HL-60 (cell line): ENCODE results near the gene UBA6.

Experiments used
- DNase-seq, 2 experiments: peaks; one replicate each; pipeline ENCODE4 v3.0.0-alpha.2; 2010 to 2020; ENCODE audit warnings: low read depth in 1 of 2, low spot score in 1 of 2
- H3K27ac ChIP-seq: fragments of 250-450 bp; sonication (Bioruptor Pico); replicated peaks from 2 replicates; pipeline ENCODE4 v1.5.1; 2020; ENCODE audit warnings: mild to moderate bottlenecking, moderate library complexity
- H3K27me3 ChIP-seq: fragments of 250-450 bp; sonication (Bioruptor Pico); 2 replicates; pipeline ENCODE4 v1.5.1; 2021; ENCODE audit warnings: mild to moderate bottlenecking, moderate library complexity; ENCODE audit not compliant: insufficient read depth, poor library complexity, severe bottlenecking
- H3K4me3 ChIP-seq: replicated peaks from 2 replicates; pipeline ENCODE4 v1.5.1; 2011; ENCODE audit warnings: mild to moderate bottlenecking, control low read depth, low read length; ENCODE audit not compliant: insufficient read depth
- CTCF ChIP-seq: IDR thresholded peaks from one replicate; pipeline ENCODE4 v1.5.1; 2011; ENCODE audit warnings: low read length, control low read depth, inconsistent platforms; ENCODE audit not compliant: insufficient read depth
- GABPA ChIP-seq: IDR thresholded peaks from 2 replicates; pipeline ENCODE4 v1.6.1; 2012; ENCODE audit warnings: low read depth
- POLR2AphosphoS5 ChIP-seq: IDR thresholded peaks from 2 replicates; pipeline ENCODE4 v1.6.1; 2012; ENCODE audit warnings: low read depth
- SPI1 ChIP-seq: IDR thresholded peaks from 2 replicates; pipeline ENCODE4 v1.6.1; 2012; ENCODE audit warnings: low read depth, mild to moderate bottlenecking, borderline replicate concordance
- TF ChIP-seq, protein P1 (sequence below): IDR thresholded peaks from 2 replicates; pipeline ENCODE4 v1.6.1; 2012; ENCODE audit warnings: low read depth; ENCODE audit not compliant: insufficient replicate concordance

Gene UBA6

DNA sequence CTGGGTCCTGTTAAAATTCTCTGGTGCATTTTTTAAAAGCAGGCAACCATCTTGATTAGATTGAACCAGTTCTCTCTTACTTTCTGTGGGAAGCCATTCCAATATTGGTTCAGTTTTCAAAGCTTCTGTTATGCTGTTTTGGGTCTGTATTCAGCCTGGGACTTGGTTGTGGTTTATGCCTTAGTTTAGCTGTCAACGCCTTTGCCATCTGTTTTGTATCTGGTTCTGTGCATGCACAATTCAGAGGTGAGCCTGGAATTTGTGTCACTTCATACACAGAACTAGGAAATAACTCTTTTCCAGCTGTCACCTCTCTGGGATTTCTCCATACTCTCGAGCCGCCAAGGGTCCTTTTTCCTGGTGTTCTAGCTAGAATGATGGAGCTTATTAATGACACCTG, 96.2 kb downstream of the UBA6 start:
- TF ChIP-seq POLR2AphosphoS5 (no peak), CTCF (no peak), GABPA (no peak), SPI1 (no peak)
- TF ChIP-seq, protein P1, sequence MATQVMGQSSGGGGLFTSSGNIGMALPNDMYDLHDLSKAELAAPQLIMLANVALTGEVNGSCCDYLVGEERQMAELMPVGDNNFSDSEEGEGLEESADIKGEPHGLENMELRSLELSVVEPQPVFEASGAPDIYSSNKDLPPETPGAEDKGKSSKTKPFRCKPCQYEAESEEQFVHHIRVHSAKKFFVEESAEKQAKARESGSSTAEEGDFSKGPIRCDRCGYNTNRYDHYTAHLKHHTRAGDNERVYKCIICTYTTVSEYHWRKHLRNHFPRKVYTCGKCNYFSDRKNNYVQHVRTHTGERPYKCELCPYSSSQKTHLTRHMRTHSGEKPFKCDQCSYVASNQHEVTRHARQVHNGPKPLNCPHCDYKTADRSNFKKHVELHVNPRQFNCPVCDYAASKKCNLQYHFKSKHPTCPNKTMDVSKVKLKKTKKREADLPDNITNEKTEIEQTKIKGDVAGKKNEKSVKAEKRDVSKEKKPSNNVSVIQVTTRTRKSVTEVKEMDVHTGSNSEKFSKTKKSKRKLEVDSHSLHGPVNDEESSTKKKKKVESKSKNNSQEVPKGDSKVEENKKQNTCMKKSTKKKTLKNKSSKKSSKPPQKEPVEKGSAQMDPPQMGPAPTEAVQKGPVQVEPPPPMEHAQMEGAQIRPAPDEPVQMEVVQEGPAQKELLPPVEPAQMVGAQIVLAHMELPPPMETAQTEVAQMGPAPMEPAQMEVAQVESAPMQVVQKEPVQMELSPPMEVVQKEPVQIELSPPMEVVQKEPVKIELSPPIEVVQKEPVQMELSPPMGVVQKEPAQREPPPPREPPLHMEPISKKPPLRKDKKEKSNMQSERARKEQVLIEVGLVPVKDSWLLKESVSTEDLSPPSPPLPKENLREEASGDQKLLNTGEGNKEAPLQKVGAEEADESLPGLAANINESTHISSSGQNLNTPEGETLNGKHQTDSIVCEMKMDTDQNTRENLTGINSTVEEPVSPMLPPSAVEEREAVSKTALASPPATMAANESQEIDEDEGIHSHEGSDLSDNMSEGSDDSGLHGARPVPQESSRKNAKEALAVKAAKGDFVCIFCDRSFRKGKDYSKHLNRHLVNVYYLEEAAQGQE = no peak
- no peak overlapping the region for H3K27ac ChIP-seq
- DNase-seq = no peak

GRCh38 chr4:67604029-67604381, 97.0 kb downstream of the UBA6 start:
- no peak overlapping the region for H3K4me3 ChIP-seq
- TF ChIP-seq CTCF (no peak), GABPA (no peak), POLR2AphosphoS5 (no peak), SPI1 (no peak)
- TF ChIP-seq, protein P1 = no peak

More for the DNA sequence above, 96.2 kb downstream of the UBA6 start:
- no peaks in the 10 kb centered on the region for H3K27me3 ChIP-seq
- H3K4me3 ChIP-seq = no peak overlapping the region

GRCh38 chr4:67603310-67604028, 97.5 kb downstream of the UBA6 start:
- Histone ChIP-seq H3K4me3 (no peak overlapping the region), H3K27me3 (no peaks in the 10 kb centered on the region), H3K27ac (no peak overlapping the region)
- DNase-seq = no peak
- TF ChIP-seq GABPA = no peak
- TF ChIP-seq SPI1 = no peak
- TF ChIP-seq, protein P1 = no peak
- no peak for TF ChIP-seq CTCF
- TF ChIP-seq POLR2AphosphoS5 = no peak

More at GRCh38 chr4:67604029-67604381, 97.0 kb downstream of the UBA6 start:
- Histone ChIP-seq H3K27me3 (no peaks in the 10 kb centered on the region), H3K27ac (no peak overlapping the region)
- no peak for DNase-seq
